Activated T-helper 2 cell treated with anti-CD3 and anti-CD28 coated beads, Interferon-gamma antibody, Interleukin-2, Interleukin-4, amounts not matched to agents 10 μg/mL and 5 μg/mL and 100 μg/mL, durations not matched to agents 14 hours and 24 hours and 36 hours (primary cell): ENCODE measurements around the gene TMEM35B. TPM values are rescaled to one million over a fixed set of nuclear protein-coding genes. Genes with fewer than 3 reads are reported as not detected.

Experiments used
- DNase-seq: peaks from one replicate; pipeline ENCODE4 v3.0.0; 2021; ENCODE audit warnings: low spot score
- H3K27ac Mint-ChIP-seq: one replicate; pipeline ENCODE4 v1.8.0; 2021; ENCODE audit warnings: mixed read lengths
- H3K27me3 Mint-ChIP-seq: one replicate; pipeline ENCODE4 v1.8.0; 2021; ENCODE audit warnings: low read depth, mixed read lengths
- H3K36me3 Mint-ChIP-seq: one replicate; pipeline ENCODE4 v1.8.0; 2021; ENCODE audit warnings: low read depth, mixed read lengths
- H3K4me1 Mint-ChIP-seq: one replicate; pipeline ENCODE4 v1.8.0; 2021; ENCODE audit warnings: low read depth, mixed read lengths
- H3K4me3 Mint-ChIP-seq: one replicate; pipeline ENCODE4 v1.8.0; 2021; ENCODE audit warnings: low read depth, mild to moderate bottlenecking, moderate library complexity, mixed read lengths
- H3K9me3 Mint-ChIP-seq: one replicate; pipeline ENCODE4 v1.8.0; 2021; ENCODE audit warnings: mixed read lengths
- intact Hi-C: fragments of 100-400 bp; cut with micrococcal nuclease; formaldehyde crosslinking; loops from one replicate; pipeline ENCODE4 v1.15.1; 2023
- total RNA-seq: library from RNA; stranded (reverse); gene quantifications from 2 replicates; pipeline ENCODE4 v1.2.3, GENCODE V29; 2022

The TMEM35B gene
- total RNA-seq, result 15.0 and 19.3 TPM in 2 replicates

- peak; percentile 72 for DNase-seq
- no peaks in the 10 kb centered on the region for H3K9me3 Mint-ChIP-seq
- H3K36me3 Mint-ChIP-seq, result peaks cover 24% of the 10 kb centered on the region
- peaks cover 36% of the 10 kb centered on the region for H3K4me1 Mint-ChIP-seq
- H3K4me3 Mint-ChIP-seq, result peak within 1 kb of the TSS; percentile 94
- intact Hi-C loops, result loop anchor here (5.0 kb wide), 2 partner anchors 47 to 123 kb away; partner anchors contain the start of gene ZMYM6
- no peaks in the 10 kb centered on the region for H3K27me3 Mint-ChIP-seq
- peak within 1 kb of the TSS; percentile 88 for H3K27ac Mint-ChIP-seq
These were observed at the start of gene TMEM35B for GRCh38 chr1:34984793-34985608. TSS of gene TMEM35B (minus strand) at chr1:34985347. CDS start at chr1:34985305, 42 bp downstream.

GRCh38 chr1:35033346-35033745 is 48.2 kb upstream of the TMEM35B start:
- intact Hi-C loops, result loop anchor here (5.0 to 10.0 kb wide), 3 partner anchors 46 to 231 kb away; partner anchors contain the start of genes TMEM35B and ZMYM4
- Mint-ChIP-seq H3K36me3 (peaks cover 7% of the 10 kb centered on the region), H3K27ac (no peak overlapping the region), H3K9me3 (peaks cover 18% of the 10 kb centered on the region), H3K4me3 (no peak overlapping the region), H3K27me3 (peaks cover 1% of the 10 kb centered on the region), H3K4me1 (peaks cover 16% of the 10 kb centered on the region)
- no peak for DNase-seq

DNA sequence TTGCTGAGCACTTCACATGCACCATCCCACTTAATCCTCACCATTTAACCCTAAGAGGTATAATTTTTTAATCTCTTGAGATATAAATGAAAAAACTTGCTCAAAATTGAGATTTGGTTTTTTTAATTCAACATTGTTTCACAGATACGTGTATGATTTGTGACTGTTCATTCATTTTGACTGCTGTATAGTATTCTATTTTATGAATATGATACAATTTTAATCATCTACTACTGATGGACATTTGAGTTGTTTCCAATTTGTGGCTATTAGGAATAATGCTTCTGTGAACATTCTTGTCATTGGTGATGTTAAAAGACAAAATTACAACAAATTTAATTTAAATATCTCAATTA is 47.2 kb upstream of the TMEM35B start:
- peaks cover 15% of the 10 kb centered on the region for H3K4me1 Mint-ChIP-seq
- peaks cover 11% of the 10 kb centered on the region for H3K36me3 Mint-ChIP-seq
- H3K9me3 Mint-ChIP-seq, result peaks cover 18% of the 10 kb centered on the region
- intact Hi-C loops, result loop anchor here (1.0 to 10.0 kb wide), 4 partner anchors 45 to 232 kb away; partner anchors contain the start of genes SMIM12, TMEM35B and ZMYM4
- peak overlapping the region; percentile 31 for H3K4me3 Mint-ChIP-seq
- peaks cover 1% of the 10 kb centered on the region for H3K27me3 Mint-ChIP-seq
- no peak overlapping the region for H3K27ac Mint-ChIP-seq
- no peak for DNase-seq

DNA sequence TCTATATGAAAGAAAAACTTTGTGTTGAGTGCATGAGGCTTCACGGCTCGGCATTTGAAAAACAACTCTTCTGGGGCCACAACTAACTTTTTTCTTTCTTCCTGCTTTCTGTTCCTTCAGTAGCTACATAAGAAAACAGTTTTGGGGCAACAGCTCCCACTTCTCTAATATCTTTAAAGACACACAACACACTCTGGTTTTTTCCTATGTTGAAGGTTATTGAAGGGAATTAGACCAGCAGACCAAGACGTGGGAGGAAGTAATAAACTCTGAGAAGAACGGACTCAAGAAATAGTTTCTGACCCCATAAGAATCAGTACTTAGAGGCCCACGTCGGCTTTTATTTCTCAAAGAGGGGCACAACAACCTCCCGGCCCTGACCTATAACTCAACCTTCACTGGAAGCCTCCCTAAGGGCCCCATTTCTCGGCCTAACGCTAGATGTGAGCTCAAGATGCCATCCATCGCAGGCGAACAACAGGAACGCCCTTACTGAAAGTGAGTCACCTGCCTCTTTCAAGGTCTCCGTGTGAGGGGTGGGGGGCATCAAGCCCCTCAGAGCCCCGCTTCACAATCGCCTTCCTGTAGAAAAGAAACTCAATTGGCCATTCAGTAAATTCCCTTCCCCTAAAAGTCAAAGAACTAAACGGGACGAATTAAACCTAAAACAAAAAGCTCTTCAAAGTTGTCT is 45.8 kb upstream of the TMEM35B start:
- intact Hi-C loops, result loop anchor here (1.0 to 10.0 kb wide), 5 partner anchors 44 to 234 kb away; partner anchors contain the start of genes SFPQ, TMEM35B, ZMYM1 and ZMYM4
- Mint-ChIP-seq H3K9me3 (peaks cover 18% of the 10 kb centered on the region), H3K4me3 (peak overlapping the region; percentile 90), H3K36me3 (peaks cover 23% of the 10 kb centered on the region), H3K27me3 (peaks cover 1% of the 10 kb centered on the region), H3K27ac (peak overlapping the region; percentile 89), H3K4me1 (peaks cover 23% of the 10 kb centered on the region)
- DNase-seq, result peak; percentile 21

DNA sequence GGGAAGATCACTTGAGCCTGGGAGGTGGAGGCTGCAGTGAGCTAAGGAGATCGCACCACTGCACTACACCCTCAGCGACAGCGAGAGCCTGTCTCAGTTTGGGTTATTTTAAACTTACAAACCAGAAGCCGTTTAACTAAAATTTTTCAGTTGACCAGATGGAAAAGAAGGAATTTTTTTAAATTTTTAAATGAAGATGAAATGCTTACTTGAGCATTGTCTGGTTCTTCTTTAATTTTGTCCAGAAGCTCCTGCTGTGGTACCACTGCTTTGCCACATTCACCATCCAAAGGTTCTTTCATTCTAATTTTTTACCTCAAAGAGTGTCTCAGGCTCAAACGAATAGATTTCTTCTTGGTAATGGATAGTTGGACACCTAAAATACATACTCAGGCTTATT is 45.2 kb upstream of the TMEM35B start:
- Mint-ChIP-seq H3K27ac (peak overlapping the region; percentile 89), H3K4me1 (peaks cover 26% of the 10 kb centered on the region), H3K36me3 (peaks cover 28% of the 10 kb centered on the region), H3K27me3 (no peaks in the 10 kb centered on the region), H3K4me3 (peak overlapping the region; percentile 90), H3K9me3 (peaks cover 18% of the 10 kb centered on the region)
- intact Hi-C loops, result loop anchor here (2.0 to 10.0 kb wide), 4 partner anchors 43 to 234 kb away; partner anchors contain the start of genes SFPQ, TMEM35B and ZMYM4
- no peak for DNase-seq

DNA sequence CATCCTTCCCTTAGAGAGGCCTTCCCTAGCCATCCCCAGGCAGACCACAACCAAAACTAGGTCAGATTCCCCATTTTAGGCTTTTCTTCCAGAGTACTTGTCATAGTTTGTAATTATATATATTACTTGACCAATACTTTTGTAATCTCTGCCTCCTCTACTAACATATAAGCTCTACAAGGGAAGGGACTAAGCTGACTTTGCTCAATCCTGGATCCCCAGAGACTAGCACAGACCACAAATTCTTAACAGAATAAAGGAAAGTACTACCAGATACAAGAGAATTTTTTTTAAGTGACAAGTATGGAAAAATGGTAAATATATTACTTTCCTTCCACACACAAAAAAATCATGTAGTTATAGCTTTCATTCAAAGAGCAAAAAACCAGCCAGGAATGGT is 44.6 kb upstream of the TMEM35B start:
- H3K36me3 Mint-ChIP-seq, result peaks cover 29% of the 10 kb centered on the region

GRCh38 chr1:35016406-35016805 is 31.3 kb upstream of the TMEM35B start:
- Mint-ChIP-seq H3K36me3 (peaks cover 37% of the 10 kb centered on the region), H3K27ac (no peak overlapping the region), H3K4me3 (no peak overlapping the region), H3K4me1 (no peaks in the 10 kb centered on the region), H3K9me3 (no peaks in the 10 kb centered on the region), H3K27me3 (no peaks in the 10 kb centered on the region)
- no peak for DNase-seq
- intact Hi-C loops, result no loop called here

More for the DNA sequence above, 44.6 kb upstream of the TMEM35B start:
- peaks cover 26% of the 10 kb centered on the region for H3K4me1 Mint-ChIP-seq
- no peak for DNase-seq
- H3K9me3 Mint-ChIP-seq, result peaks cover 18% of the 10 kb centered on the region
- no peaks in the 10 kb centered on the region for H3K27me3 Mint-ChIP-seq
- intact Hi-C loops, result loop anchor here (2.0 to 10.0 kb wide), 4 partner anchors 42 to 235 kb away; partner anchors contain the start of genes SFPQ, TMEM35B and ZMYM4
- no peak overlapping the region for H3K27ac Mint-ChIP-seq
- H3K4me3 Mint-ChIP-seq, result peak overlapping the region; percentile 90

DNA sequence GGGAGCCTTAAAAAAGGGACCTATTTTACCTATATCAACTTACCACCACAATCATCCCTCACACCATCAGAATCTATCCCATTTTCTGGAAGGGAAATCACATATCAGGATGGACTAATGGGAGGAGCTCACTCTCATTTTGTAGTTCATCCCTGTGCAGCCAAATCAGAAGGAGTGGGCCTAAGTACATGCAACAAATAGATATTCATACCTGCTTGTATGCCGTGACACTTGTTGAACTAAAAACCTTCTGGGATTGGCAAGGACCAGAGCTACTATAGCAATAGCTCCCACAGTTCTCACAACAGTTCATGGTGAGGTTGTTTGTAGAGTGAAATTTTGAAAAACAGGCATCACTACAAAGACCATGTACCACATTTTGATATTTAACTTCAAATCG is 29.3 kb upstream of the TMEM35B start:
- intact Hi-C loops, result no loop called here
- Mint-ChIP-seq H3K27me3 (no peaks in the 10 kb centered on the region), H3K4me3 (no peak overlapping the region), H3K4me1 (no peaks in the 10 kb centered on the region), H3K27ac (no peak overlapping the region), H3K36me3 (peaks cover 45% of the 10 kb centered on the region), H3K9me3 (no peaks in the 10 kb centered on the region)
- DNase-seq, result no peak

DNA sequence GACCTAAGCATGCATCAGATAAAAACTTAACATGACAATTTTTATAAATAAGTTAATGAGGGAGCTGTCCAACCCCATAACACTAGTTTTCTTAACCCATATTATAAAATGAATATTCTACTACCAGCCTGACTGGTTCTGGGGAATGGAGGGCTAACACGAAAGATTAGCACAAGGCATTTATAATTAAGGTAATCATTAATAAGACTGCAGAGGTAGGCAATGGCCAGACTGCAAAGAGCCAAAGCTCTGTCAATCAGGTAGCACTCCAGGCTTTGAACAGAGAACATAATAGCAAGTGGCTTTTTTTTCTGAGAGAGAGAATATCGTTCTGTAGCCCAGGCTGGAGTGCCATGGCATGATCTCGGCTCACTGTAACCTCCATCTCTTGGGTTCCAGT is 20.6 kb upstream of the TMEM35B start:
- H3K27ac Mint-ChIP-seq, result no peak overlapping the region
- H3K9me3 Mint-ChIP-seq, result no peaks in the 10 kb centered on the region
- no peaks in the 10 kb centered on the region for H3K4me1 Mint-ChIP-seq
- no peaks in the 10 kb centered on the region for H3K27me3 Mint-ChIP-seq
- peaks cover 42% of the 10 kb centered on the region for H3K36me3 Mint-ChIP-seq
- intact Hi-C loops, result no loop called here
- no peak overlapping the region for H3K4me3 Mint-ChIP-seq
- DNase-seq, result no peak

GRCh38 chr1:35001743-35002142 is 16.6 kb upstream of the TMEM35B start:
- H3K36me3 Mint-ChIP-seq, result peaks cover 48% of the 10 kb centered on the region
- no peaks in the 10 kb centered on the region for H3K27me3 Mint-ChIP-seq

DNA sequence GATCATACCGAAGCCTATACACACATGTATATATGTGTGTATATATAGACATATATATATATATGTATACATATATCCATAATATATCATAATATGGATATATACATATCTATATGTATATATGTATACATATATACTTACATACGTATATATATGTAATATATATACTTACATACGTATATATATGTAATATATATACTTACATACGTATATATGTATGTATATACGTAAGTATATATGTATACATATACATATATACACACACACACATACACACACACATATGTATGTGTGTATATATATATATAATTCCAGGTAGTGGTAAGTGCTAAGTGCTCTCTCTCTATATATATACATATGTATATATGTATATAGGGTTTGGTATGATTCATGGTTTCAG is 9.7 kb upstream of the TMEM35B start:
- no peaks in the 10 kb centered on the region for H3K27me3 Mint-ChIP-seq
- H3K4me3 Mint-ChIP-seq, result no peak overlapping the region
- peaks cover 28% of the 10 kb centered on the region for H3K36me3 Mint-ChIP-seq
- no peak for DNase-seq
- no peaks in the 10 kb centered on the region for H3K4me1 Mint-ChIP-seq
- no peaks in the 10 kb centered on the region for H3K9me3 Mint-ChIP-seq
- no peak overlapping the region for H3K27ac Mint-ChIP-seq
- intact Hi-C loops, result no loop called here

More at GRCh38 chr1:35001743-35002142, 16.6 kb upstream of the TMEM35B start:
- no peak for DNase-seq
- intact Hi-C loops, result no loop called here
- H3K4me1 Mint-ChIP-seq, result no peaks in the 10 kb centered on the region
- H3K27ac Mint-ChIP-seq, result no peak overlapping the region
- no peaks in the 10 kb centered on the region for H3K9me3 Mint-ChIP-seq
- H3K4me3 Mint-ChIP-seq, result no peak overlapping the region

GRCh38 chr1:34988581-34988980 is 3.4 kb upstream of the TMEM35B start:
- no peak for DNase-seq
- no peaks in the 10 kb centered on the region for H3K27me3 Mint-ChIP-seq
- peak overlapping the region; percentile 42 for H3K27ac Mint-ChIP-seq
- peaks cover 22% of the 10 kb centered on the region for H3K36me3 Mint-ChIP-seq
- H3K9me3 Mint-ChIP-seq, result no peaks in the 10 kb centered on the region
- H3K4me1 Mint-ChIP-seq, result peaks cover 32% of the 10 kb centered on the region
- intact Hi-C loops, result loop anchor here (1.0 to 5.0 kb wide), 4 partner anchors 44 to 204 kb away; partner anchors contain the start of genes ZMYM1 and ZMYM6
- peak overlapping the region; percentile 21 for H3K4me3 Mint-ChIP-seq
